ENCODE data around the gene ISOC2.

Gene ISOC2

GRCh38 chr19:55441319-55441691 lies 20.1 kb downstream of the ISOC2 start:
- DNase-seq = no peak
- H3K27me3 ChIP-seq (ENCODE audit: insufficient read depth, low read length, poor library complexity) = peaks cover 32% of the 10 kb centered on the region
- no peak for ATAC-seq (ENCODE audit: insufficient read depth, low read depth)
- no peak overlapping the region for H2AFZ ChIP-seq (ENCODE audit: low read depth, low read length)
- no peak overlapping the region for H3K4me2 ChIP-seq (ENCODE audit: insufficient read depth, low read length)
- no peaks in the 10 kb centered on the region for H3K9me3 ChIP-seq (ENCODE audit: insufficient read depth, low read length, severe bottlenecking)
- H3K27ac ChIP-seq (ENCODE audit: low read length) = no peak overlapping the region
- H3K4me3 ChIP-seq (ENCODE audit: low read depth in 1 of 2, low read length in 2 of 2) = no peak overlapping the region
- peaks cover 12% of the 10 kb centered on the region for H3K4me1 ChIP-seq (ENCODE audit: insufficient read depth, low read length)
- no peak for TF ChIP-seq EZH2 (IDR thresholded peaks at IDR 0.05; ENCODE audit: borderline replicate concordance, low read depth, low read length, severe bottlenecking)
- TF ChIP-seq, protein P1, sequence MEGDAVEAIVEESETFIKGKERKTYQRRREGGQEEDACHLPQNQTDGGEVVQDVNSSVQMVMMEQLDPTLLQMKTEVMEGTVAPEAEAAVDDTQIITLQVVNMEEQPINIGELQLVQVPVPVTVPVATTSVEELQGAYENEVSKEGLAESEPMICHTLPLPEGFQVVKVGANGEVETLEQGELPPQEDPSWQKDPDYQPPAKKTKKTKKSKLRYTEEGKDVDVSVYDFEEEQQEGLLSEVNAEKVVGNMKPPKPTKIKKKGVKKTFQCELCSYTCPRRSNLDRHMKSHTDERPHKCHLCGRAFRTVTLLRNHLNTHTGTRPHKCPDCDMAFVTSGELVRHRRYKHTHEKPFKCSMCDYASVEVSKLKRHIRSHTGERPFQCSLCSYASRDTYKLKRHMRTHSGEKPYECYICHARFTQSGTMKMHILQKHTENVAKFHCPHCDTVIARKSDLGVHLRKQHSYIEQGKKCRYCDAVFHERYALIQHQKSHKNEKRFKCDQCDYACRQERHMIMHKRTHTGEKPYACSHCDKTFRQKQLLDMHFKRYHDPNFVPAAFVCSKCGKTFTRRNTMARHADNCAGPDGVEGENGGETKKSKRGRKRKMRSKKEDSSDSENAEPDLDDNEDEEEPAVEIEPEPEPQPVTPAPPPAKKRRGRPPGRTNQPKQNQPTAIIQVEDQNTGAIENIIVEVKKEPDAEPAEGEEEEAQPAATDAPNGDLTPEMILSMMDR (IDR thresholded peaks at IDR 0.05; ENCODE audit: borderline replicate concordance, extremely low read depth, low read length, poor library complexity, severe bottlenecking) = no peak
- H3K9ac ChIP-seq (ENCODE audit: low read depth, low read length) = no peak overlapping the region
- H3K79me2 ChIP-seq (ENCODE audit: insufficient read depth, low read length) = no peaks in the 10 kb centered on the region
- H4K20me1 ChIP-seq (ENCODE audit: insufficient read depth, low read length) = peaks cover 18% of the 10 kb centered on the region
- no peaks in the 10 kb centered on the region for H3K36me3 ChIP-seq (ENCODE audit: insufficient read depth, low read length)

- H3K4me3 ChIP-seq (ENCODE audit: low read depth in 1 of 2, low read length in 2 of 2) = no peak overlapping the region
- ATAC-seq (ENCODE audit: insufficient read depth, low read depth) = no peak
- H3K4me1 ChIP-seq (ENCODE audit: insufficient read depth, low read length) = peaks cover 12% of the 10 kb centered on the region
- TF ChIP-seq, protein P1 (IDR thresholded peaks at IDR 0.05; ENCODE audit: borderline replicate concordance, extremely low read depth, low read length, poor library complexity, severe bottlenecking) = no peak
- TF ChIP-seq EZH2 (IDR thresholded peaks at IDR 0.05; ENCODE audit: borderline replicate concordance, low read depth, low read length, severe bottlenecking) = no peak
- peaks cover 32% of the 10 kb centered on the region for H3K27me3 ChIP-seq (ENCODE audit: insufficient read depth, low read length, poor library complexity)
- no peak overlapping the region for H2AFZ ChIP-seq (ENCODE audit: low read depth, low read length)
- H3K9ac ChIP-seq (ENCODE audit: low read depth, low read length) = no peak overlapping the region
- no peak overlapping the region for H3K4me2 ChIP-seq (ENCODE audit: insufficient read depth, low read length)
- H3K9me3 ChIP-seq (ENCODE audit: insufficient read depth, low read length, severe bottlenecking) = no peaks in the 10 kb centered on the region
- no peaks in the 10 kb centered on the region for H3K36me3 ChIP-seq (ENCODE audit: insufficient read depth, low read length)
- peaks cover 18% of the 10 kb centered on the region for H4K20me1 ChIP-seq (ENCODE audit: insufficient read depth, low read length)
- H3K79me2 ChIP-seq (ENCODE audit: insufficient read depth, low read length) = no peaks in the 10 kb centered on the region
- H3K27ac ChIP-seq (ENCODE audit: low read length) = no peak overlapping the region
- DNase-seq = no peak
Observed at GRCh38 chr19:55440411-55441105, 20.9 kb downstream of the ISOC2 start.

DNA sequence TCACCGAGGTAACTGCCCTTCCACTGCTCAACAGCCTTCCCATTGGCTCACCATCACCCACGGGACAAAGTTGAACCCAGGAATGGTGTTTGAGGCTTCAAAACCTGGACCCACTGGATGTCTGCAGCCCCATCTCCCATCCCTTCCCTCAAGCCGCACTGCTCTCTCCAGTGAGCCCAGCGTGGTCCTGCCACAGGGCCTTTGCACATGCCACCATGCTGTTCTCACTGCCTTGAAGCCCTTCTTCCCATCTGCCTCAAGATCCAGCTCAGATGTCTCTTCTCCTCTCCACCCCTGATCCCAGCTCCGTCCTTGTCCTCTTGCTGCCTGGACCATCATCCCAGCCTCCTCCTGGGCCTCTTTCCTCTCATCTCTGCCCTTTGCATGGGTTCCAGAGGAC lies 22.4 kb downstream of the ISOC2 start:
- ATAC-seq (ENCODE audit: insufficient read depth, low read depth) = no peak
- Histone ChIP-seq H3K4me1 (ENCODE audit: insufficient read depth, low read length) (peaks cover 12% of the 10 kb centered on the region), H4K20me1 (ENCODE audit: insufficient read depth, low read length) (peaks cover 12% of the 10 kb centered on the region), H3K27ac (ENCODE audit: low read length) (no peak overlapping the region), H3K9ac (ENCODE audit: low read depth, low read length) (no peak overlapping the region), H2AFZ (ENCODE audit: low read depth, low read length) (no peak overlapping the region), H3K4me2 (ENCODE audit: insufficient read depth, low read length) (no peak overlapping the region), H3K79me2 (ENCODE audit: insufficient read depth, low read length) (no peaks in the 10 kb centered on the region), H3K36me3 (ENCODE audit: insufficient read depth, low read length) (no peaks in the 10 kb centered on the region), H3K9me3 (ENCODE audit: insufficient read depth, low read length, severe bottlenecking) (no peaks in the 10 kb centered on the region), H3K27me3 (ENCODE audit: insufficient read depth, low read length, poor library complexity) (peaks cover 24% of the 10 kb centered on the region), H3K4me3 (ENCODE audit: low read depth in 1 of 2, low read length in 2 of 2) (no peak overlapping the region)
- no peak for DNase-seq
- no peak for TF ChIP-seq EZH2 (IDR thresholded peaks at IDR 0.05; ENCODE audit: borderline replicate concordance, low read depth, low read length, severe bottlenecking)
- TF ChIP-seq, protein P1 (IDR thresholded peaks at IDR 0.05; ENCODE audit: borderline replicate concordance, extremely low read depth, low read length, poor library complexity, severe bottlenecking) = no peak

Data from DND-41 (cell line).